Gastroesophageal sphincter (tissue), 3 donors: ENCODE results near the gene SLC22A15.

Experiments
- EP300 ChIP-seq: sonication (generic); formaldehyde crosslinking; IDR thresholded peaks from one replicate; pipeline ENCODE4 v1.6.1; 2017; ENCODE audit warnings: antibody characterized with exemption, mild to moderate bottlenecking
- POLR2A ChIP-seq, 2 donors: fragments of 450-650 bp; IDR thresholded peaks; one replicate each; pipeline ENCODE4 v1.6.1; 2017; ENCODE audit warnings: antibody characterized with exemption in 2 of 2, mild to moderate bottlenecking in 2 of 2, moderate library complexity in 1 of 2
- POLR2AphosphoS5 ChIP-seq: sonication (generic); formaldehyde crosslinking; IDR thresholded peaks from one replicate; pipeline ENCODE4 v1.6.1; 2017; ENCODE audit warnings: antibody characterized with exemption
- TF ChIP-seq, protein P1 (sequence below), 4 experiments: fragments of 200-600 bp in 2 of 4; fragments of 450-650 bp in 2 of 4; sonication (generic) in 1 of 4; IDR thresholded peaks; one replicate each; pipeline ENCODE4 v1.5.1; 2017 to 2019; ENCODE audit warnings: antibody characterized with exemption in 4 of 4, mild to moderate bottlenecking in 2 of 4, moderate library complexity in 2 of 4

DNA sequence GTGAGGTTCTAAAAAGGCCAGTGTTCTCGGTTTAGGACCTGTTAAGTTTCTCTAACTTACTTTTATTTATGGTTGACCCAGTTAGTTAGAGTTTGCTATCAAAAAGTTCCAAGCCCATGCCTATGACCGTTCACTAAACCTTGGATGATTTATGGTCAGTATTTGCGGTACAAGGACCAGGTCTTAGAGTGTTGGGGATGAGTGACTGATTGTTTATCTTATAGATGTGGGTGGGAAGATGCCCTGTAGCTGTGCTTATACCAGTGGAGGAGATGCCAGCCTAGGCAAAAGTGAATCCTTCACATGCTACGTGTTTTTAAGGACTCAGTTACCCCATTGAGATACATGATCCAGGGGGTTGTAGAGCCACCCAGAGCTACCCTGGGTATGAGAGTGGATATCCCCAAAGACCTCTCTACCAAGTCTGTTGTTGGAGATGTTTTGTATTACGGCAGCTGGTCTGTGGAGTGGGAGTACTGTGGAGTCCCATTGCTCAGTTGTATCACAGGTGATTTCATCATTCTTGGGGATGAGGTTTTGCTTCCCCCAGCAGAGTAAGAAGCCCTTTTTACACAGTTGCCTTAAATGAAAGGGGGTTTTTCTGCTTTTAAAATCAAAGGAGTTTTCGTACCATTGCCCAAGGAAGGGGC, 2.1 kb downstream of the SLC22A15 start:
- TF ChIP-seq, protein P1, sequence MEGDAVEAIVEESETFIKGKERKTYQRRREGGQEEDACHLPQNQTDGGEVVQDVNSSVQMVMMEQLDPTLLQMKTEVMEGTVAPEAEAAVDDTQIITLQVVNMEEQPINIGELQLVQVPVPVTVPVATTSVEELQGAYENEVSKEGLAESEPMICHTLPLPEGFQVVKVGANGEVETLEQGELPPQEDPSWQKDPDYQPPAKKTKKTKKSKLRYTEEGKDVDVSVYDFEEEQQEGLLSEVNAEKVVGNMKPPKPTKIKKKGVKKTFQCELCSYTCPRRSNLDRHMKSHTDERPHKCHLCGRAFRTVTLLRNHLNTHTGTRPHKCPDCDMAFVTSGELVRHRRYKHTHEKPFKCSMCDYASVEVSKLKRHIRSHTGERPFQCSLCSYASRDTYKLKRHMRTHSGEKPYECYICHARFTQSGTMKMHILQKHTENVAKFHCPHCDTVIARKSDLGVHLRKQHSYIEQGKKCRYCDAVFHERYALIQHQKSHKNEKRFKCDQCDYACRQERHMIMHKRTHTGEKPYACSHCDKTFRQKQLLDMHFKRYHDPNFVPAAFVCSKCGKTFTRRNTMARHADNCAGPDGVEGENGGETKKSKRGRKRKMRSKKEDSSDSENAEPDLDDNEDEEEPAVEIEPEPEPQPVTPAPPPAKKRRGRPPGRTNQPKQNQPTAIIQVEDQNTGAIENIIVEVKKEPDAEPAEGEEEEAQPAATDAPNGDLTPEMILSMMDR (IDR thresholded peaks at IDR 0.05) = no peak
- TF ChIP-seq POLR2A (IDR thresholded peaks at IDR 0.05) = no peak
- no peak for TF ChIP-seq EP300
- no peak for TF ChIP-seq POLR2AphosphoS5
